ENCODE results near the gene SNX9. TPM values are rescaled to one million over a fixed set of nuclear protein-coding genes. Genes with fewer than 3 reads are reported as not detected.

Gene SNX9
- total RNA-seq, 1 experiment from 2014 or later, result 24.8 TPM

DNA sequence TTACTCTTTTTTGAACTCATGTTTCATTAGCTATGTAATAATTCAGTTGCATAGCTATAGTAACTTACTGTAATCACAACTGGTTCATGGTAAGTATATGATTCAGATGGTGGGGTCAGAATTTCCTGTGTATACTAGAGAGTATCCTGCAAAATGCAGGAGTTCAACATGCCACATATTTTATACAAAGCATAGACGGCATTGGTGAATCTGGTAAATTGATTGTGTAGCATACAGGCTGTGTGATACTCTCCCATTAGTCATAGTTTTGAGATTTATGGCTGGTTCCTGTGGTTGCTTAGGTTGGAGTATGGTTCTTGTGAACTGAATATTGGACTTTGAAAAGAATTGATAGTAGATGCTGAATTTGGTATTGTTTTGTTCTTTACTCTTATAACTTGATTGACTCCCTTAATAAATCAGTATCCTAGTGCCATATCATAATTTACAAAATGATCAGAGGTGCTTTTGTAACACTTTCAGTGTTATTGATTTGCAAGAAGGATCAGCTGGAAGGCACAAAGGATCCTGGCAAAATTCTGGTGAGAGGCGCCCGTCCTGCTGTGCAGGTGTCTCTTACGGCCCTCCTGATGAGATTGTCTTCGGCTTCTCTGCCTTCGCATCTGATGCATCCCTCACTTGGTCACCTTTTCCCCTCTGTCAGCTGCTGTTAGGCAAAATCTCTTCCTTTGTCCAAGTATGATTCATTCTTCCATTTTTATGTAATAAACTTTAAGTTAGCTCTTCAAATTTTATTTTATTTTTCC, 22.6 kb downstream of the SNX9 start:
- no peak overlapping the region for H3K27ac ChIP-seq (ENCODE audit: low read depth, low read length, poor library complexity, severe bottlenecking)
- peaks cover 17% of the 10 kb centered on the region for H3K4me1 ChIP-seq (ENCODE audit: insufficient read depth, low read length, poor library complexity, severe bottlenecking)
- H3K36me3 ChIP-seq (ENCODE audit: insufficient read depth, low read length, poor library complexity, severe bottlenecking), result no peaks in the 10 kb centered on the region
- no peaks in the 10 kb centered on the region for H3K27me3 ChIP-seq (replicated peaks; ENCODE audit: insufficient read depth, low read depth, low read length, poor library complexity)
- no peak overlapping the region for H3K4me3 ChIP-seq (ENCODE audit: low read depth, low read length, poor library complexity, severe bottlenecking)
- DNase-seq (ENCODE audit: low spot score), result no peak
- BruUV-seq (replicated peaks), result no TSS peak
- POLR2A ChIA-PET (ENCODE audit: low non-redundant PET), result interaction anchor here (0.5 kb wide), 1 partner anchor 980 kb away, joined by 3 read pairs; no protein-coding TSS in a partner anchor
- CTCF ChIA-PET, result no interaction called here
- H3K9me3 ChIP-seq (ENCODE audit: low read depth, low read length, poor library complexity, severe bottlenecking), result no peaks in the 10 kb centered on the region
- intact Hi-C loops (cut with micrococcal nuclease; ENCODE audit: unreplicated experiment), result no loop called here
- TF ChIP-seq, protein P1, sequence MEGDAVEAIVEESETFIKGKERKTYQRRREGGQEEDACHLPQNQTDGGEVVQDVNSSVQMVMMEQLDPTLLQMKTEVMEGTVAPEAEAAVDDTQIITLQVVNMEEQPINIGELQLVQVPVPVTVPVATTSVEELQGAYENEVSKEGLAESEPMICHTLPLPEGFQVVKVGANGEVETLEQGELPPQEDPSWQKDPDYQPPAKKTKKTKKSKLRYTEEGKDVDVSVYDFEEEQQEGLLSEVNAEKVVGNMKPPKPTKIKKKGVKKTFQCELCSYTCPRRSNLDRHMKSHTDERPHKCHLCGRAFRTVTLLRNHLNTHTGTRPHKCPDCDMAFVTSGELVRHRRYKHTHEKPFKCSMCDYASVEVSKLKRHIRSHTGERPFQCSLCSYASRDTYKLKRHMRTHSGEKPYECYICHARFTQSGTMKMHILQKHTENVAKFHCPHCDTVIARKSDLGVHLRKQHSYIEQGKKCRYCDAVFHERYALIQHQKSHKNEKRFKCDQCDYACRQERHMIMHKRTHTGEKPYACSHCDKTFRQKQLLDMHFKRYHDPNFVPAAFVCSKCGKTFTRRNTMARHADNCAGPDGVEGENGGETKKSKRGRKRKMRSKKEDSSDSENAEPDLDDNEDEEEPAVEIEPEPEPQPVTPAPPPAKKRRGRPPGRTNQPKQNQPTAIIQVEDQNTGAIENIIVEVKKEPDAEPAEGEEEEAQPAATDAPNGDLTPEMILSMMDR (conservative IDR thresholded peaks at IDR 0.05; ENCODE audit: low read depth, low read length), result no peak
- TF ChIP-seq EZH2 (IDR thresholded peaks at IDR 0.05; ENCODE audit: borderline replicate concordance, low read depth, low read length, poor library complexity, severe bottlenecking), result no peak

- CTCF ChIA-PET, result no interaction called here
- intact Hi-C loops (cut with micrococcal nuclease; ENCODE audit: unreplicated experiment), result no loop called here
- H3K36me3 ChIP-seq (ENCODE audit: insufficient read depth, low read length, poor library complexity, severe bottlenecking), result no peaks in the 10 kb centered on the region
- H3K27me3 ChIP-seq (replicated peaks; ENCODE audit: insufficient read depth, low read depth, low read length, poor library complexity), result no peaks in the 10 kb centered on the region
- no peak for DNase-seq (ENCODE audit: low spot score)
- no peak overlapping the region for H3K27ac ChIP-seq (ENCODE audit: low read depth, low read length, poor library complexity, severe bottlenecking)
- H3K4me1 ChIP-seq (ENCODE audit: insufficient read depth, low read length, poor library complexity, severe bottlenecking), result peaks cover 9% of the 10 kb centered on the region
- no peak overlapping the region for H3K4me3 ChIP-seq (ENCODE audit: low read depth, low read length, poor library complexity, severe bottlenecking)
- no peak for TF ChIP-seq EZH2 (IDR thresholded peaks at IDR 0.05; ENCODE audit: borderline replicate concordance, low read depth, low read length, poor library complexity, severe bottlenecking)
- TF ChIP-seq, protein P1 (conservative IDR thresholded peaks at IDR 0.05; ENCODE audit: low read depth, low read length), result no peak
- POLR2A ChIA-PET (ENCODE audit: low non-redundant PET), result no interaction called here
- no TSS peak for BruUV-seq (replicated peaks)
- H3K9me3 ChIP-seq (ENCODE audit: low read depth, low read length, poor library complexity, severe bottlenecking), result peaks cover 8% of the 10 kb centered on the region
Observed at GRCh38 chr6:157847846-157848245, 24.8 kb downstream of the SNX9 start.

- intact Hi-C loops (cut with micrococcal nuclease; ENCODE audit: unreplicated experiment), result no loop called here
- TF ChIP-seq EZH2 (IDR thresholded peaks at IDR 0.05; ENCODE audit: borderline replicate concordance, low read depth, low read length, poor library complexity, severe bottlenecking), result no peak
- TF ChIP-seq, protein P1 (conservative IDR thresholded peaks at IDR 0.05; ENCODE audit: low read depth, low read length), result no peak
- H3K27ac ChIP-seq (ENCODE audit: low read depth, low read length, poor library complexity, severe bottlenecking), result no peak overlapping the region
- POLR2A ChIA-PET (ENCODE audit: low non-redundant PET), result no interaction called here
- BruUV-seq (replicated peaks), result no TSS peak
- CTCF ChIA-PET, result no interaction called here
- H3K4me3 ChIP-seq (ENCODE audit: low read depth, low read length, poor library complexity, severe bottlenecking), result no peak overlapping the region
- H3K4me1 ChIP-seq (ENCODE audit: insufficient read depth, low read length, poor library complexity, severe bottlenecking), result peaks cover 9% of the 10 kb centered on the region
- no peaks in the 10 kb centered on the region for H3K36me3 ChIP-seq (ENCODE audit: insufficient read depth, low read length, poor library complexity, severe bottlenecking)
- DNase-seq (ENCODE audit: low spot score), result no peak
- peaks cover 13% of the 10 kb centered on the region for H3K9me3 ChIP-seq (ENCODE audit: low read depth, low read length, poor library complexity, severe bottlenecking)
- H3K27me3 ChIP-seq (replicated peaks; ENCODE audit: insufficient read depth, low read depth, low read length, poor library complexity), result no peaks in the 10 kb centered on the region
Observed at GRCh38 chr6:157848693-157849092, 25.6 kb downstream of the SNX9 start.
